Mesodermal cell (in vitro differentiated cells): Measurements from ENCODE around the gene NHS.

Source experiments
- H3K27ac ChIP-seq: 2 replicates; pipeline ENCODE4 v1.7.0; 2013; ENCODE audit warnings: mild to moderate bottlenecking, low read depth, low read length, moderate library complexity; ENCODE audit not compliant: severe bottlenecking
- H3K36me3 ChIP-seq: 2 replicates; pipeline ENCODE4 v1.7.1; 2013; ENCODE audit warnings: mild to moderate bottlenecking, low read length, moderate library complexity; ENCODE audit not compliant: control insufficient read depth, insufficient read depth
- H3K4me1 ChIP-seq: one replicate; pipeline ENCODE4 v1.7.1; 2013; ENCODE audit warnings: mild to moderate bottlenecking, low read length; ENCODE audit not compliant: insufficient read depth, control insufficient read depth, poor library complexity, severe bottlenecking
- H3K4me3 ChIP-seq: 2 replicates; pipeline ENCODE4 v1.7.0; 2013; ENCODE audit warnings: low read length, control low read depth, mild to moderate bottlenecking; ENCODE audit not compliant: insufficient read depth, poor library complexity, severe bottlenecking; ENCODE audit errors: extremely low read depth
- H3K9me3 ChIP-seq: 2 replicates; pipeline ENCODE4 v1.7.1; 2013; ENCODE audit warnings: mild to moderate bottlenecking, low read length, moderate library complexity; ENCODE audit not compliant: control insufficient read depth
- WGBS, 2 experiments: methylation state at CpG; one replicate each; pipeline ENCODE4 v1.1.5; 2013; ENCODE audit warnings: missing lambda C conversion rate in 2 of 2; ENCODE audit not compliant: insufficient coverage in 2 of 2; 5-methylcytosine and 5-hydroxymethylcytosine counted together

Gene NHS

GRCh38 chrX:17470136-17470535, 95.1 kb downstream of the NHS start:
- no peaks in the 10 kb centered on the region for H3K36me3 ChIP-seq
- H3K27ac ChIP-seq, result no peak overlapping the region
- no peak overlapping the region for H3K4me3 ChIP-seq
- 90 to 100% methylated on average over 3 to 4 of the region's 6 CpGs for WGBS, 2 experiments
- H3K4me1 ChIP-seq, result no peaks in the 10 kb centered on the region
- no peaks in the 10 kb centered on the region for H3K9me3 ChIP-seq

- Histone ChIP-seq H3K4me1 (no peaks in the 10 kb centered on the region), H3K36me3 (no peaks in the 10 kb centered on the region)
- WGBS, 2 experiments, result no CpG with 5 or more reads among the region's 2 CpGs
Measured at GRCh38 chrX:17471121-17471520, 96.1 kb downstream of the NHS start.

GRCh38 chrX:17471861-17472260, 96.9 kb downstream of the NHS start:
- no peak overlapping the region for H3K27ac ChIP-seq
- no peaks in the 10 kb centered on the region for H3K4me1 ChIP-seq
- H3K9me3 ChIP-seq, result no peaks in the 10 kb centered on the region
- H3K4me3 ChIP-seq, result no peak overlapping the region
- H3K36me3 ChIP-seq, result no peaks in the 10 kb centered on the region
- WGBS, 2 experiments, result 78 to 100% methylated on average over 2 to 3 of the region's 3 CpGs

More at GRCh38 chrX:17471121-17471520, 96.1 kb downstream of the NHS start:
- H3K9me3 ChIP-seq, result no peaks in the 10 kb centered on the region
- H3K27ac ChIP-seq, result no peak overlapping the region
- no peak overlapping the region for H3K4me3 ChIP-seq

- H3K9me3 ChIP-seq, result no peaks in the 10 kb centered on the region
- no peaks in the 10 kb centered on the region for H3K4me1 ChIP-seq
- no peaks in the 10 kb centered on the region for H3K36me3 ChIP-seq
- H3K4me3 ChIP-seq, result no peak overlapping the region
- no peak overlapping the region for H3K27ac ChIP-seq
- WGBS, 2 experiments, result 67% methylated on average over 1 of the region's 1 CpG; no CpG with 5 or more reads in 1 of the 2 experiments
Measured at GRCh38 chrX:17472424-17472823, 97.4 kb downstream of the NHS start.

GRCh38 chrX:17473021-17473420, 98.0 kb downstream of the NHS start:
- no CpG with 5 or more reads among the region's 2 CpGs for whole genome bisulfite sequencing, 2 experiments
- Histone ChIP-seq H3K36me3 (no peaks in the 10 kb centered on the region), H3K27ac (no peak overlapping the region), H3K4me3 (no peak overlapping the region), H3K9me3 (no peaks in the 10 kb centered on the region), H3K4me1 (no peaks in the 10 kb centered on the region)

GRCh38 chrX:17474892-17475291, 99.9 kb downstream of the NHS start:
- Histone ChIP-seq H3K27ac (no peak overlapping the region), H3K9me3 (no peaks in the 10 kb centered on the region)

GRCh38 chrX:17475449-17476217, 100.6 kb downstream of the NHS start:
- Histone ChIP-seq H3K36me3 (no peaks in the 10 kb centered on the region), H3K4me3 (no peak overlapping the region), H3K4me1 (no peaks in the 10 kb centered on the region), H3K9me3 (no peaks in the 10 kb centered on the region), H3K27ac (no peak overlapping the region)
- WGBS, 2 experiments, result 88% methylated on average over 3 of the region's 6 CpGs; no CpG with 5 or more reads in 1 of the 2 experiments

More at GRCh38 chrX:17474892-17475291, 99.9 kb downstream of the NHS start:
- Histone ChIP-seq H3K4me3 (no peak overlapping the region), H3K36me3 (no peaks in the 10 kb centered on the region), H3K4me1 (no peaks in the 10 kb centered on the region)
- WGBS, 2 experiments, result 88 to 100% methylated on average over 1 of the region's 2 CpGs

GRCh38 chrX:17476411-17476810, 101.4 kb downstream of the NHS start:
- 75 to 86% methylated on average over 1 of the region's 2 CpGs for WGBS, 2 experiments
- H3K4me1 ChIP-seq, result no peaks in the 10 kb centered on the region

GRCh38 chrX:17481086-17481485, 106.1 kb downstream of the NHS start:
- Histone ChIP-seq H3K4me1 (no peaks in the 10 kb centered on the region), H3K27ac (no peak overlapping the region), H3K4me3 (no peak overlapping the region), H3K36me3 (no peaks in the 10 kb centered on the region), H3K9me3 (no peaks in the 10 kb centered on the region)
- no CpG with 5 or more reads among the region's 4 CpGs for WGBS, 2 experiments

More at GRCh38 chrX:17476411-17476810, 101.4 kb downstream of the NHS start:
- H3K36me3 ChIP-seq, result no peaks in the 10 kb centered on the region
- H3K4me3 ChIP-seq, result no peak overlapping the region
- H3K27ac ChIP-seq, result no peak overlapping the region
- H3K9me3 ChIP-seq, result no peaks in the 10 kb centered on the region

GRCh38 chrX:17484592-17484991, 109.6 kb downstream of the NHS start:
- no peak overlapping the region for H3K4me3 ChIP-seq
- no peaks in the 10 kb centered on the region for H3K36me3 ChIP-seq
- no CpG with 5 or more reads among the region's 1 CpG for whole genome bisulfite sequencing, 2 experiments
- no peaks in the 10 kb centered on the region for H3K9me3 ChIP-seq
- no peak overlapping the region for H3K27ac ChIP-seq
- H3K4me1 ChIP-seq, result no peaks in the 10 kb centered on the region

GRCh38 chrX:17485391-17485790, 110.4 kb downstream of the NHS start:
- no peaks in the 10 kb centered on the region for H3K4me1 ChIP-seq
- no peak overlapping the region for H3K4me3 ChIP-seq
- H3K27ac ChIP-seq, result no peak overlapping the region
- WGBS, 2 experiments, result 50 to 100% methylated on average over 1 to 2 of the region's 5 CpGs
- H3K9me3 ChIP-seq, result no peaks in the 10 kb centered on the region
- H3K36me3 ChIP-seq, result no peaks in the 10 kb centered on the region
